HG03432 (cell line): ENCODE measurements around the gene R3HDM2.
"Not testable (repeated sequence)": the region's sequence is repeated elsewhere in the genome, so short reads cannot be mapped to it uniquely, and the experiment has no call there.

Experiments used
- ATAC-seq: cut with Tn5 transposase; IDR thresholded peaks from one replicate; pipeline ENCODE4 v1.9.1; 2021; ENCODE audit warnings: mild to moderate bottlenecking, moderate library complexity; ENCODE audit not compliant: unreplicated experiment

The R3HDM2 gene

GRCh38 chr12:57336299-57336698 is 94.5 kb downstream of the R3HDM2 start:
- ATAC-seq = not testable (repeated sequence)

- ATAC-seq = no peak
These were observed 96.6 kb downstream of the R3HDM2 start for GRCh38 chr12:57334219-57334618.

- no peak for ATAC-seq
These were observed 98.1 kb downstream of the R3HDM2 start for GRCh38 chr12:57332646-57333312.

GRCh38 chr12:57330992-57331391 is 99.9 kb downstream of the R3HDM2 start:
- no peak for ATAC-seq

GRCh38 chr12:57329219-57329618 is 101.6 kb downstream of the R3HDM2 start:
- no peak for ATAC-seq

- ATAC-seq = no peak
These were observed 105.4 kb downstream of the R3HDM2 start for GRCh38 chr12:57325395-57325794.

GRCh38 chr12:57323416-57323815 is 107.4 kb downstream of the R3HDM2 start:
- no peak for ATAC-seq

GRCh38 chr12:57320639-57321038 is 110.2 kb downstream of the R3HDM2 start:
- ATAC-seq = no peak

GRCh38 chr12:57319678-57320469 is 111.0 kb downstream of the R3HDM2 start:
- no peak for ATAC-seq

- no peak for ATAC-seq
These were observed 115.2 kb downstream of the R3HDM2 start for GRCh38 chr12:57315681-57316080.

- ATAC-seq = not testable (repeated sequence)
These were observed 118.6 kb downstream of the R3HDM2 start for GRCh38 chr12:57312287-57312686.

- ATAC-seq = no peak
These were observed 121.4 kb downstream of the R3HDM2 start for GRCh38 chr12:57309420-57309819.

- ATAC-seq = no peak
These were observed 129.8 kb downstream of the R3HDM2 start for GRCh38 chr12:57300961-57301584.

- no peak for ATAC-seq
These were observed 131.3 kb downstream of the R3HDM2 start for GRCh38 chr12:57299514-57300016.

GRCh38 chr12:57296291-57296690 is 134.6 kb downstream of the R3HDM2 start:
- no peak for ATAC-seq

GRCh38 chr12:57282073-57282472 is 148.8 kb downstream of the R3HDM2 start:
- ATAC-seq = not testable (repeated sequence)

GRCh38 chr12:57280211-57281062 is 150.4 kb downstream of the R3HDM2 start:
- peak; percentile 97 for ATAC-seq

GRCh38 chr12:57278465-57279381 is 152.1 kb downstream of the R3HDM2 start:
- ATAC-seq = no peak

GRCh38 chr12:57276935-57277563 is 153.8 kb downstream of the R3HDM2 start:
- ATAC-seq = no peak
